Measurements from ENCODE around the gene TNFAIP8L2. TPM values are rescaled to one million over a fixed set of nuclear protein-coding genes. Genes with fewer than 3 reads are reported as not detected.
"Not testable (repeated sequence)": the region's sequence is repeated elsewhere in the genome, so short reads cannot be mapped to it uniquely, and the experiment has no call there.

Gene TNFAIP8L2
- total RNA-seq, 1 donor from 2014 or later: 7.6 TPM

- TF ChIP-seq POLR2AphosphoS5 (IDR thresholded peaks at IDR 0.05; ENCODE audit: insufficient read depth in 1 of 2, low read depth in 1 of 2): no peak
- TF ChIP-seq CTCF (IDR thresholded peaks at IDR 0.05): no peak
- no peak for TF ChIP-seq POLR2A (IDR thresholded peaks at IDR 0.05)
- Histone ChIP-seq H3K4me1 (peaks cover 66% of the 10 kb centered on the region), H3K36me3 (peaks cover 0 to 18% of the 10 kb centered on the region in 2 donors), H3K9me3 (no peaks in the 10 kb centered on the region), H3K27me3 (no peaks in the 10 kb centered on the region), H3K4me3 (peak overlapping the region; percentile 77 to 93), H3K27ac (peak overlapping the region; percentile 88)
- no peak for DNase-seq (ENCODE audit: extremely low spot score in 2 of 2)
- intact Hi-C loops (cut with DNase I): loop anchor here (2.0 kb wide), 1 partner anchor 53 kb away; no protein-coding TSS in a partner anchor
These were observed 43.6 kb downstream of the TNFAIP8L2 start for GRCh38 chr1:151199873-151200581.

DNA sequence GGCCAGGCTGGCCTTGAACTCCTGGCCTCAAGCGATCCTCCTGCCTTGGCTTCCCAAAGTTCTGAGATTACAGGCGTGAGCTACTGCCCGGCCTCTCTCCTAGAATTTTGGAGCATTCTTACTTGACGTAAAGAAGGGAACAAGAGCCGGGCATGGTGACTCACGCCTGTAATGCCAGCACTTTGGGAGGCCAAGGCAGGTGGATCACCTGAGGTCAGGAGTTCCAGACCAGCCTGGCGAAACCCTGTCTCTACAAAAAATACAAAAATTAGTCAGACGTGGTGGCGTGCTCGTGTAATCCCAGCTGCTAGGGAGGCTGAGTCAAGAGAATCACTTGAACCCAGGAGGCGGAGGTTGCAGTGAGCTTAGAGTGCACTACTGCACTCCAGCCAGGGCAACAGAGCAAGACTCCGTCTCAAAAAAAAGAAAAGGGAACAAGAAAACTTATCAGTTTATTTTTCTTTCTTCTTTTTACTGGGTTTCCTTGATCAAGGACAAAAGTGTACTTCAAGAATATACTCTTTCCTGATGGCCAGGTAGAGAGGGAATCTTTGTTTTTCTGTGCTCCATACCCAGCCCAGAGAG, 49.0 kb downstream of the TNFAIP8L2 start:
- intact Hi-C loops (cut with DNase I); H3K27me3 ChIP-seq; H3K27ac ChIP-seq; H3K4me3 ChIP-seq; DNase-seq (ENCODE audit: extremely low spot score in 2 of 2); H3K9me3 ChIP-seq: not testable (repeated sequence)
- H3K4me1 ChIP-seq: peaks cover 53% of the 10 kb centered on the region
- H3K36me3 ChIP-seq: peaks cover 0 to 45% of the 10 kb centered on the region in 2 donors

Other genes starting within 250 kb of the TNFAIP8L2 start
- 51.1 TPM for gene SETDB1, start 230.3 kb upstream of the TNFAIP8L2 start, total RNA-seq
- 86.4 TPM for gene CERS2, start 181.8 kb upstream of the TNFAIP8L2 start, total RNA-seq
- gene ANXA9, start 174.4 kb upstream of the TNFAIP8L2 start, total RNA-seq: 0.49 TPM
- 27.0 TPM for gene MINDY1, start 149.7 kb upstream of the TNFAIP8L2 start, total RNA-seq
- gene PRUNE1, start 148.2 kb upstream of the TNFAIP8L2 start, total RNA-seq: 25.5 TPM
- gene BNIPL, start 120.1 kb upstream of the TNFAIP8L2 start, total RNA-seq: 105 TPM
- gene C1orf56, start 108.9 kb upstream of the TNFAIP8L2 start, total RNA-seq: 5.2 TPM
- gene CDC42SE1, start 97.0 kb upstream of the TNFAIP8L2 start, total RNA-seq: 89.1 TPM
- 3.7 TPM for gene MLLT11, start 96.3 kb upstream of the TNFAIP8L2 start, total RNA-seq
- gene GABPB2, start 85.9 kb upstream of the TNFAIP8L2 start, total RNA-seq: 19.2 TPM
- gene SEMA6C, start 10.0 kb upstream of the TNFAIP8L2 start, total RNA-seq: 10.1 TPM
- 21.1 TPM for gene LYSMD1, start 9.3 kb downstream of the TNFAIP8L2 start, total RNA-seq
- gene SCNM1, start 9.5 kb downstream of the TNFAIP8L2 start, total RNA-seq: 22.1 TPM
- 2.2 TPM for gene TMOD4, start 19.3 kb downstream of the TNFAIP8L2 start, total RNA-seq
- 17.2 TPM for gene VPS72, start 33.5 kb downstream of the TNFAIP8L2 start, total RNA-seq
- 80.3 TPM for gene PIP5K1A, start 41.9 kb downstream of the TNFAIP8L2 start, total RNA-seq
- gene PSMD4, start 98.1 kb downstream of the TNFAIP8L2 start, total RNA-seq: 118 TPM
- 26.8 TPM for gene ZNF687, start 125.7 kb downstream of the TNFAIP8L2 start, total RNA-seq
- 69.0 TPM for gene PI4KB, start 170.8 kb downstream of the TNFAIP8L2 start, total RNA-seq
- 13.0 TPM for gene RFX5, start 190.6 kb downstream of the TNFAIP8L2 start, total RNA-seq
- 30.9 TPM for gene SELENBP1, start 216.1 kb downstream of the TNFAIP8L2 start, total RNA-seq
- gene PSMB4, start 242.9 kb downstream of the TNFAIP8L2 start, total RNA-seq: 292 TPM